NT2/D1 (cell line): ENCODE results near the gene CDKN1A.

Source experiments
- YY1 ChIP-seq: IDR thresholded peaks from 2 replicates; pipeline ENCODE4 v1.6.1; 2011; ENCODE audit not compliant: insufficient read length, insufficient read depth
- ZNF274 ChIP-seq: IDR thresholded peaks from 2 replicates; pipeline ENCODE4 v1.6.1; 2011; ENCODE audit warnings: mild to moderate bottlenecking, low read depth, low read length

GRCh38 chr6:36643977-36644376 lies 34.5 kb upstream of the CDKN1A start:
- no peak for TF ChIP-seq ZNF274
- no peak for TF ChIP-seq YY1
